ENCODE data around the gene C17orf75.
"Not testable (repeated sequence)": the region's sequence is repeated elsewhere in the genome, so short reads cannot be mapped to it uniquely, and the experiment has no call there.

- not testable (repeated sequence) for TF ChIP-seq CTCF, POLR2A (IDR thresholded peaks at IDR 0.05)
Measured at GRCh38 chr17:32320080-32320479, 21.9 kb downstream of the C17orf75 start.
